Osteoblast (primary cell): ENCODE data around the gene MEF2D. TPM values are rescaled to one million over a fixed set of nuclear protein-coding genes. Genes with fewer than 3 reads are reported as not detected.
A peak's percentile ranks its signal among the peaks of the same experiment; 100 is the strongest.

Experiments used
- DNase-seq: peaks from one replicate; pipeline ENCODE4 v3.0.0; 2011; ENCODE audit warnings: low spot score, mixed read lengths; ENCODE audit not compliant: insufficient read length; ENCODE audit errors: missing footprints
- H2AFZ ChIP-seq: 2 replicates; pipeline ENCODE4 v1.6.0; 2011; ENCODE audit warnings: mild to moderate bottlenecking, low read length
- H3K27ac ChIP-seq: 2 replicates; pipeline ENCODE4 v1.5.1; 2011; ENCODE audit warnings: mild to moderate bottlenecking, low read depth, low read length, moderate library complexity
- H3K27me3 ChIP-seq: 2 replicates; pipeline ENCODE4 v1.6.0; 2012; ENCODE audit warnings: mild to moderate bottlenecking, control low read depth, inconsistent platforms, low read length, moderate library complexity; ENCODE audit not compliant: insufficient read depth
- H3K36me3 ChIP-seq: 2 replicates; pipeline ENCODE4 v1.5.1; 2011; ENCODE audit warnings: mild to moderate bottlenecking, low read length, control low read depth, moderate library complexity; ENCODE audit not compliant: insufficient read depth
- H3K4me1 ChIP-seq: 2 replicates; pipeline ENCODE4 v1.5.1; 2011; ENCODE audit warnings: mild to moderate bottlenecking, low read length, control low read depth, moderate library complexity; ENCODE audit not compliant: insufficient read depth
- H3K4me2 ChIP-seq: 2 replicates; pipeline ENCODE4 v1.6.0; 2011; ENCODE audit warnings: mild to moderate bottlenecking, low read length; ENCODE audit not compliant: insufficient read depth
- H3K4me3 ChIP-seq: fragments of 200-600 bp; sonication (generic); 3 replicates; pipeline ENCODE4 v1.5.1; 2012; ENCODE audit warnings: mild to moderate bottlenecking, low read length, inconsistent platforms; ENCODE audit not compliant: insufficient read depth
- H3K79me2 ChIP-seq: 2 replicates; pipeline ENCODE4 v1.6.0; 2012; ENCODE audit warnings: mild to moderate bottlenecking, low read length, control low read depth, inconsistent platforms; ENCODE audit not compliant: insufficient read depth
- H3K9me3 ChIP-seq: 2 replicates; pipeline ENCODE4 v1.5.1; 2011; ENCODE audit warnings: low read depth, low read length, control low read depth
- H4K20me1 ChIP-seq: 2 replicates; pipeline ENCODE4 v1.6.0; 2012; ENCODE audit warnings: mild to moderate bottlenecking, low read length, control low read depth; ENCODE audit not compliant: insufficient read depth
- CTCF ChIP-seq: IDR thresholded peaks from 2 replicates; pipeline ENCODE4 v1.5.1; 2011; ENCODE audit warnings: mild to moderate bottlenecking, low read depth, low read length, moderate library complexity; ENCODE audit errors: extremely low read depth
- total RNA-seq: library from RNA; depleted of rRNA; stranded (reverse); fragments of >200 nt; gene quantifications from 2 replicates; pipeline ENCODE4 v1.2.3, GENCODE V29; 2012

The MEF2D gene
- total RNA-seq, 1 donor, result 14.1 TPM

- Histone ChIP-seq H3K4me1 (peaks cover 13% of the 10 kb centered on the region), H3K4me2 (no peak overlapping the region), H3K27me3 (no peaks in the 10 kb centered on the region), H3K36me3 (peaks cover 86% of the 10 kb centered on the region), H3K27ac (peak overlapping the region; percentile 48), H3K4me3 (no peak overlapping the region), H4K20me1 (peaks cover 53% of the 10 kb centered on the region), H3K9me3 (no peaks in the 10 kb centered on the region), H2AFZ (no peak overlapping the region), H3K79me2 (peaks cover 40% of the 10 kb centered on the region)
- no peak for DNase-seq
- no peak for TF ChIP-seq CTCF
These were observed 28.8 kb downstream of the MEF2D start for GRCh38 chr1:156471496-156472490.

GRCh38 chr1:156470473-156470872 lies 30.1 kb downstream of the MEF2D start:
- no peak for TF ChIP-seq CTCF
- H3K79me2 ChIP-seq, result peaks cover 29% of the 10 kb centered on the region
- H3K9me3 ChIP-seq, result no peaks in the 10 kb centered on the region
- no peaks in the 10 kb centered on the region for H3K27me3 ChIP-seq
- peaks cover 73% of the 10 kb centered on the region for H3K36me3 ChIP-seq
- H3K4me2 ChIP-seq, result no peak overlapping the region
- no peak overlapping the region for H3K4me3 ChIP-seq
- peaks cover 53% of the 10 kb centered on the region for H4K20me1 ChIP-seq
- no peak for DNase-seq
- peaks cover 21% of the 10 kb centered on the region for H3K4me1 ChIP-seq
- no peak overlapping the region for H2AFZ ChIP-seq
- no peak overlapping the region for H3K27ac ChIP-seq

GRCh38 chr1:156468693-156469345 lies 31.8 kb downstream of the MEF2D start:
- Histone ChIP-seq H3K27ac (no peak overlapping the region), H4K20me1 (peaks cover 55% of the 10 kb centered on the region), H3K27me3 (no peaks in the 10 kb centered on the region), H3K79me2 (peaks cover 24% of the 10 kb centered on the region), H3K4me1 (peaks cover 35% of the 10 kb centered on the region), H3K9me3 (no peaks in the 10 kb centered on the region), H2AFZ (no peak overlapping the region), H3K36me3 (peaks cover 59% of the 10 kb centered on the region), H3K4me3 (no peak overlapping the region), H3K4me2 (no peak overlapping the region)
- TF ChIP-seq CTCF, result no peak
- DNase-seq, result peak; percentile 46

- H2AFZ ChIP-seq, result no peak overlapping the region
- H3K4me3 ChIP-seq, result no peak overlapping the region
- TF ChIP-seq CTCF, result no peak
- no peak overlapping the region for H3K4me2 ChIP-seq
- peaks cover 35% of the 10 kb centered on the region for H3K4me1 ChIP-seq
- DNase-seq, result no peak
- peaks cover 51% of the 10 kb centered on the region for H3K36me3 ChIP-seq
- no peak overlapping the region for H3K27ac ChIP-seq
- H4K20me1 ChIP-seq, result peaks cover 55% of the 10 kb centered on the region
- H3K9me3 ChIP-seq, result no peaks in the 10 kb centered on the region
- H3K27me3 ChIP-seq, result no peaks in the 10 kb centered on the region
- H3K79me2 ChIP-seq, result peaks cover 19% of the 10 kb centered on the region
These were observed 32.7 kb downstream of the MEF2D start for GRCh38 chr1:156467906-156468305.
